C4-2B (cell line): Measurements from ENCODE around the gene KAZN.
"Not testable (repeated sequence)": the region's sequence is repeated elsewhere in the genome, so short reads cannot be mapped to it uniquely, and the experiment has no call there.

Experiments
- H3K27ac ChIP-seq: fragments of 450-650 bp; 2 replicates; pipeline ENCODE4 v1.5.1; 2017
- CTCF ChIP-seq: fragments of 450-650 bp; conservative IDR thresholded peaks from 2 replicates; pipeline ENCODE4 v1.5.1; 2017; ENCODE audit warnings: mild to moderate bottlenecking
- ZFX ChIP-seq: fragments of 450-650 bp; IDR thresholded peaks from 2 replicates; pipeline ENCODE4 v1.6.1; 2017

The KAZN gene

GRCh38 chr1:14958249-14959058 is 360.0 kb downstream of the KAZN start:
- TF ChIP-seq ZFX (no peak), CTCF (no peak)
- H3K27ac ChIP-seq = no peak overlapping the region

GRCh38 chr1:14959059-14959694 is 360.7 kb downstream of the KAZN start:
- H3K27ac ChIP-seq = no peak overlapping the region
- TF ChIP-seq CTCF = no peak
- no peak for TF ChIP-seq ZFX

- TF ChIP-seq ZFX = no peak
- H3K27ac ChIP-seq = no peak overlapping the region
These were observed 363.3 kb downstream of the KAZN start for GRCh38 chr1:14961661-14962267.

- no peak for TF ChIP-seq CTCF
- TF ChIP-seq ZFX = no peak
- H3K27ac ChIP-seq = no peak overlapping the region
These were observed 363.9 kb downstream of the KAZN start for GRCh38 chr1:14962407-14962806.

GRCh38 chr1:14963791-14964710 is 365.6 kb downstream of the KAZN start:
- not testable (repeated sequence) for H3K27ac ChIP-seq

GRCh38 chr1:14964711-14965055 is 366.2 kb downstream of the KAZN start:
- H3K27ac ChIP-seq = no peak overlapping the region
- no peak for TF ChIP-seq ZFX
- TF ChIP-seq CTCF = no peak

GRCh38 chr1:14968251-14968851 is 369.9 kb downstream of the KAZN start:
- TF ChIP-seq ZFX = no peak
- no peak for TF ChIP-seq CTCF
- H3K27ac ChIP-seq = no peak overlapping the region
